OCI-LY3 (cell line): Measurements from ENCODE around the gene ASTN2.
"Not testable (repeated sequence)": the region's sequence is repeated elsewhere in the genome, so short reads cannot be mapped to it uniquely, and the experiment has no call there.

Experiments used
- H2AFZ ChIP-seq: fragments of 200-600, 300-600 bp; shearing (Covaris generic); 2 replicates; pipeline ENCODE4 v1.6.0; 2014; ENCODE audit warnings: antibody characterized with exemption, low read depth, low read length
- H3K27ac ChIP-seq: fragments of 200-600, 300-600 bp; sonication (generic); 2 replicates; pipeline ENCODE4 v1.5.1; 2014; ENCODE audit warnings: mild to moderate bottlenecking, low read length, moderate library complexity, mixed read lengths
- H3K27me3 ChIP-seq: fragments of 200-600, 300-600 bp; sonication (generic); 2 replicates; pipeline ENCODE4 v1.6.1; 2014; ENCODE audit warnings: low read depth, low read length, mixed read lengths
- H3K36me3 ChIP-seq: fragments of 200-600, 300-600 bp; sonication (generic); replicated peaks from 2 replicates; pipeline ENCODE3; 2014; ENCODE audit warnings: low read depth, low read length, mixed read lengths
- H3K4me1 ChIP-seq: fragments of 300-600, 200-600 bp; sonication (generic); 2 replicates; pipeline ENCODE4 v1.6.1; 2014; ENCODE audit warnings: low read length, mixed read lengths
- H3K4me2 ChIP-seq: fragments of 200-600, 300-600 bp; sonication (generic); 2 replicates; pipeline ENCODE4 v1.6.1; 2014; ENCODE audit warnings: low read length, mixed read lengths
- H3K4me3 ChIP-seq: fragments of 300-600, 200-600 bp; sonication (generic); 2 replicates; pipeline ENCODE4 v1.5.1; 2014; ENCODE audit warnings: antibody characterized with exemption, mild to moderate bottlenecking, low read length, moderate library complexity
- H3K79me2 ChIP-seq: fragments of 300-600, 200-600 bp; shearing (Covaris generic); 2 replicates; pipeline ENCODE4 v1.6.1; 2014; ENCODE audit warnings: mild to moderate bottlenecking, low read length, mixed read lengths
- H3K9ac ChIP-seq: fragments of 300-600, 200-600 bp; shearing (Covaris generic); 2 replicates; pipeline ENCODE4 v1.6.0; 2014; ENCODE audit warnings: mild to moderate bottlenecking, low read length, moderate library complexity
- H3K9me3 ChIP-seq: fragments of 200-600, 300-600 bp; shearing (Covaris generic); 2 replicates; pipeline ENCODE4 v1.6.1; 2014; ENCODE audit warnings: low read length, mixed read lengths; ENCODE audit not compliant: insufficient read depth
- H4K20me1 ChIP-seq: fragments of 200-600, 300-600 bp; sonication (generic); 2 replicates; pipeline ENCODE4 v1.6.1; 2016; ENCODE audit warnings: low read length, mixed read lengths; ENCODE audit not compliant: insufficient read depth
- CTCF ChIP-seq: fragments of 200-600, 300-600 bp; sonication (generic); IDR thresholded peaks from 2 replicates; pipeline ENCODE4 v1.5.1; 2014; ENCODE audit warnings: antibody characterized with exemption, low read length, low read depth
- EZH2phosphoT487 ChIP-seq: fragments of 200-600 bp; shearing (Covaris generic); IDR thresholded peaks from 2 replicates; pipeline ENCODE4 v1.6.1; 2018; ENCODE audit warnings: antibody characterized with exemption, mixed run types, low read depth

The ASTN2 gene

DNA sequence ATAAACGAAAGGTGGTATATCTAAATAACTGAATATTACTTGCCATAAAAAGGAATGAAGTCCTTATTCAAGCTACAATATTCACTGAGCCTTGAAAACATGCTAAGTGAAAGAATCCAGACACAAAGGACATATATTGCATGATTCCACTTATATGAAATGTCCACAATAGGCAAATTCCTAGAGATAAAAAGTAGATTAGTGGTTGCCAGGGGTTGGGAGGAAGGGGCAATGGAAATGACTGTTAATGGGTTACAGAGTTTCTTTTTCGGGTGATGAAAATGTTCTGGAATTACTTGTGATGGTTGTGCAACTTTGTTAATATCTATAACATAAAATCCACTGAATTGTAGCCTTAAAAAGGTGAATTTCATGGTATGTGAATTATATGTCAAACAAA lies 954.8 kb downstream of the ASTN2 start:
- Histone ChIP-seq H2AFZ (no peak overlapping the region), H3K9ac (no peak overlapping the region), H3K79me2 (no peaks in the 10 kb centered on the region)

GRCh38 chr9:116459576-116459975 lies 955.3 kb downstream of the ASTN2 start:
- Histone ChIP-seq H3K4me3 (no peak overlapping the region), H3K4me2 (no peak overlapping the region), H3K9me3 (no peaks in the 10 kb centered on the region), H3K9ac (no peak overlapping the region), H4K20me1 (no peaks in the 10 kb centered on the region), H3K4me1 (no peaks in the 10 kb centered on the region), H2AFZ (no peak overlapping the region), H3K27me3 (no peaks in the 10 kb centered on the region), H3K36me3 (no peaks in the 10 kb centered on the region), H3K27ac (no peak overlapping the region), H3K79me2 (no peaks in the 10 kb centered on the region)
- TF ChIP-seq CTCF (no peak), EZH2phosphoT487 (no peak)

More for the DNA sequence above, 954.8 kb downstream of the ASTN2 start:
- H3K4me3 ChIP-seq, result no peak overlapping the region
- H3K27me3 ChIP-seq, result no peaks in the 10 kb centered on the region
- no peak overlapping the region for H3K27ac ChIP-seq
- no peaks in the 10 kb centered on the region for H4K20me1 ChIP-seq
- no peaks in the 10 kb centered on the region for H3K9me3 ChIP-seq
- TF ChIP-seq CTCF (no peak), EZH2phosphoT487 (no peak)
- no peaks in the 10 kb centered on the region for H3K4me1 ChIP-seq
- H3K36me3 ChIP-seq, result no peaks in the 10 kb centered on the region
- no peak overlapping the region for H3K4me2 ChIP-seq

- Histone ChIP-seq H3K27ac (no peak overlapping the region), H3K79me2 (no peaks in the 10 kb centered on the region), H3K9me3 (no peaks in the 10 kb centered on the region), H2AFZ (no peak overlapping the region), H3K36me3 (no peaks in the 10 kb centered on the region), H4K20me1 (no peaks in the 10 kb centered on the region), H3K27me3 (no peaks in the 10 kb centered on the region), H3K4me1 (no peaks in the 10 kb centered on the region), H3K4me3 (no peak overlapping the region), H3K9ac (no peak overlapping the region), H3K4me2 (no peak overlapping the region)
- TF ChIP-seq CTCF (no peak), EZH2phosphoT487 (no peak)
These were observed 958.3 kb downstream of the ASTN2 start for GRCh38 chr9:116456490-116457088.

GRCh38 chr9:116454539-116454938 lies 960.3 kb downstream of the ASTN2 start:
- not testable (repeated sequence) for H3K36me3 ChIP-seq, H3K4me3 ChIP-seq, H3K27ac ChIP-seq, H2AFZ ChIP-seq, H3K4me2 ChIP-seq, H3K9me3 ChIP-seq, H3K9ac ChIP-seq, H3K79me2 ChIP-seq, H3K27me3 ChIP-seq, H4K20me1 ChIP-seq
- H3K4me1 ChIP-seq, result peaks cover 15% of the 10 kb centered on the region
